HPDE6-E6E7 (cell line): ENCODE measurements around the gene FBXO9.

Source experiments
- DNase-seq: peaks from one replicate; pipeline ENCODE4 v3.0.0; 2011; ENCODE audit warnings: missing footprints; ENCODE audit errors: extremely low spot score

FBXO9 gene

GRCh38 chr6:53065266-53066076, at the start of gene FBXO9:
Gene FBXO9 (plus strand): TSS chr6:53065404. CDS start chr6:53065790, 386 bp downstream.
- DNase-seq = peak; percentile 54

- DNase-seq = no peak
Measured at GRCh38 chr6:53015486-53015885, 49.7 kb upstream of the FBXO9 start.

GRCh38 chr6:53018446-53018845, 46.8 kb upstream of the FBXO9 start:
- no peak for DNase-seq

GRCh38 chr6:53020005-53020744, 45.0 kb upstream of the FBXO9 start:
- DNase-seq = no peak

- DNase-seq = no peak
Measured at GRCh38 chr6:53023323-53023722, 41.9 kb upstream of the FBXO9 start.

GRCh38 chr6:53026526-53026925, 38.7 kb upstream of the FBXO9 start:
- no peak for DNase-seq

GRCh38 chr6:53027131-53027718, 38.0 kb upstream of the FBXO9 start:
- no peak for DNase-seq

GRCh38 chr6:53028467-53028866, 36.7 kb upstream of the FBXO9 start:
- DNase-seq = no peak

GRCh38 chr6:53029257-53029656, 35.9 kb upstream of the FBXO9 start:
- peak; percentile 27 for DNase-seq

GRCh38 chr6:53029761-53030160, 35.4 kb upstream of the FBXO9 start:
- no peak for DNase-seq

- DNase-seq = no peak
Measured at GRCh38 chr6:53031281-53031680, 33.9 kb upstream of the FBXO9 start.

GRCh38 chr6:53032849-53033248, 32.4 kb upstream of the FBXO9 start:
- no peak for DNase-seq

GRCh38 chr6:53033764-53034163, 31.4 kb upstream of the FBXO9 start:
- no peak for DNase-seq

GRCh38 chr6:53035549-53036213, 29.5 kb upstream of the FBXO9 start:
- no peak for DNase-seq

GRCh38 chr6:53038141-53038540, 27.1 kb upstream of the FBXO9 start:
- DNase-seq = no peak

GRCh38 chr6:53038596-53038995, 26.6 kb upstream of the FBXO9 start:
- DNase-seq = no peak

GRCh38 chr6:53041356-53041755, 23.8 kb upstream of the FBXO9 start:
- DNase-seq = no peak

GRCh38 chr6:53042112-53042511, 23.1 kb upstream of the FBXO9 start:
- DNase-seq = peak; percentile 35

- no peak for DNase-seq
Measured at GRCh38 chr6:53043581-53043980, 21.6 kb upstream of the FBXO9 start.

- no peak for DNase-seq
Measured at GRCh38 chr6:53044071-53044470, 21.1 kb upstream of the FBXO9 start.

GRCh38 chr6:53044572-53044971, 20.6 kb upstream of the FBXO9 start:
- DNase-seq = no peak
